Ishikawa (cell line): ENCODE data around the gene DIP2B.

Experiments used
- REST ChIP-seq: IDR thresholded peaks from 2 replicates; pipeline ENCODE4 v1.6.1; 2012; ENCODE audit warnings: low read depth, mild to moderate bottlenecking
- TAF1 ChIP-seq: IDR thresholded peaks from 2 replicates; pipeline ENCODE4 v1.6.1; 2012; ENCODE audit warnings: low read depth, mild to moderate bottlenecking
- YY1 ChIP-seq: IDR thresholded peaks from 2 replicates; pipeline ENCODE4 v1.6.1; 2012; ENCODE audit warnings: low read depth

GRCh38 chr12:50778663-50779590 lies 274.1 kb downstream of the DIP2B start:
- TF ChIP-seq REST (no peak), YY1 (no peak), TAF1 (no peak)
